SH-SY5Y (cell line): ENCODE measurements around the gene HDGFL1.

Source experiments
- GATA2 ChIP-seq: IDR thresholded peaks from 2 replicates; pipeline ENCODE4 v1.6.1; 2011; ENCODE audit warnings: mild to moderate bottlenecking, low read depth, low read length
- GATA3 ChIP-seq: IDR thresholded peaks from 2 replicates; pipeline ENCODE4 v1.6.1; 2011; ENCODE audit warnings: low read depth, mild to moderate bottlenecking, low read length, moderate library complexity

- TF ChIP-seq GATA2 (no peak), GATA3 (no peak)
These were observed 14.6 kb downstream of the HDGFL1 start for GRCh38 chr6:22583927-22584326.
